H9 (cell line): ENCODE measurements around the gene CD300LD. TPM values are rescaled to one million over a fixed set of nuclear protein-coding genes. Genes with fewer than 3 reads are reported as not detected.

Source experiments
- DNase-seq: peaks from one replicate; pipeline ENCODE4 v3.0.0-alpha.2; 2017
- H2AFZ ChIP-seq: one replicate; pipeline ENCODE4 v1.6.1; 2013; ENCODE audit warnings: mild to moderate bottlenecking, low read length, control low read depth, moderate library complexity
- H2AK5ac ChIP-seq: 2 replicates; pipeline ENCODE4 v1.6.1; 2013; ENCODE audit warnings: low read length, control low read depth, mixed read lengths; ENCODE audit not compliant: insufficient read length
- H2BK120ac ChIP-seq: one replicate; pipeline ENCODE4 v1.6.1; 2013; ENCODE audit warnings: low read depth, mild to moderate bottlenecking, low read length, control low read depth, inconsistent platforms; ENCODE audit not compliant: poor library complexity, severe bottlenecking
- H2BK12ac ChIP-seq: 2 replicates; pipeline ENCODE4 v1.6.1; 2013; ENCODE audit warnings: low read length, control low read depth, mixed read lengths, low read depth; ENCODE audit not compliant: insufficient read length
- H2BK15ac ChIP-seq: 2 replicates; pipeline ENCODE4 v1.6.1; 2013; ENCODE audit warnings: low read depth, low read length, control low read depth
- H2BK20ac ChIP-seq: one replicate; pipeline ENCODE4 v1.6.1; 2013; ENCODE audit warnings: low read depth, mild to moderate bottlenecking, low read length, control low read depth, inconsistent platforms; ENCODE audit not compliant: poor library complexity, severe bottlenecking
- H2BK5ac ChIP-seq: 2 replicates; pipeline ENCODE4 v1.6.1; 2013; ENCODE audit warnings: low read length, control low read depth, mixed read lengths; ENCODE audit not compliant: insufficient read length
- H3K14ac ChIP-seq: 2 replicates; pipeline ENCODE4 v1.6.1; 2013; ENCODE audit warnings: low read length, control low read depth; ENCODE audit not compliant: insufficient read depth
- H3K18ac ChIP-seq: 2 replicates; pipeline ENCODE4 v1.6.1; 2013; ENCODE audit warnings: low read depth, mild to moderate bottlenecking, mixed read lengths, low read length, control low read depth; ENCODE audit not compliant: insufficient read length
- H3K23ac ChIP-seq: 2 replicates; pipeline ENCODE4 v1.6.1; 2013; ENCODE audit warnings: low read length, control low read depth, mixed read lengths, low read depth; ENCODE audit not compliant: insufficient read length
- H3K23me2 ChIP-seq: 2 replicates; pipeline ENCODE4 v1.6.1; 2013; ENCODE audit warnings: low read depth, mild to moderate bottlenecking, mixed read lengths, low read length, control low read depth; ENCODE audit not compliant: insufficient read length, poor library complexity, severe bottlenecking
- H3K27ac ChIP-seq: 2 replicates; pipeline ENCODE4 v1.5.1; 2013; ENCODE audit warnings: low read length, control low read depth, mixed read lengths, low read depth; ENCODE audit not compliant: insufficient read length
- H3K27me3 ChIP-seq: 2 replicates; pipeline ENCODE4 v1.6.1; 2013; ENCODE audit warnings: low read length, control low read depth, inconsistent platforms; ENCODE audit not compliant: insufficient read depth
- H3K4ac ChIP-seq: 2 replicates; pipeline ENCODE4 v1.6.1; 2013; ENCODE audit warnings: low read depth, mild to moderate bottlenecking, control low read depth, inconsistent platforms, low read length, moderate library complexity
- H3K4me1 ChIP-seq: 2 replicates; pipeline ENCODE4 v1.6.1; 2013; ENCODE audit warnings: low read length, control low read depth, inconsistent platforms; ENCODE audit not compliant: insufficient read depth
- H3K4me2 ChIP-seq: 2 replicates; pipeline ENCODE4 v1.6.1; 2013; ENCODE audit warnings: low read length, control low read depth, mixed read lengths; ENCODE audit not compliant: insufficient read length, insufficient read depth
- H3K56ac ChIP-seq: 2 replicates; pipeline ENCODE4 v1.6.1; 2013; ENCODE audit warnings: low read depth, mild to moderate bottlenecking, mixed read lengths, low read length, control low read depth; ENCODE audit not compliant: insufficient read length
- H3K79me1 ChIP-seq: 2 replicates; pipeline ENCODE4 v1.6.1; 2013; ENCODE audit warnings: low read depth, mild to moderate bottlenecking, moderate library complexity, low read length, control low read depth, inconsistent platforms; ENCODE audit not compliant: insufficient read depth, poor library complexity, severe bottlenecking
- H3K79me2 ChIP-seq: 2 replicates; pipeline ENCODE4 v1.6.1; 2013; ENCODE audit warnings: low read length, control low read depth, inconsistent platforms; ENCODE audit not compliant: insufficient read depth
- H3K9ac ChIP-seq: 2 replicates; pipeline ENCODE4 v1.6.1; 2013; ENCODE audit warnings: low read length, control low read depth, mixed read lengths; ENCODE audit not compliant: insufficient read length; ENCODE audit errors: extremely low read depth
- H3K9me3 ChIP-seq: one replicate; pipeline ENCODE4 v1.6.1; 2013; ENCODE audit warnings: low read depth, low read length, inconsistent platforms; ENCODE audit not compliant: control insufficient read depth
- H3T11ph ChIP-seq: one replicate; pipeline ENCODE4 v1.6.1; 2013; ENCODE audit warnings: mild to moderate bottlenecking, low read length, control low read depth, inconsistent platforms
- H4K20me1 ChIP-seq: one replicate; pipeline ENCODE4 v1.6.1; 2013; ENCODE audit not compliant: control insufficient read depth, insufficient read length, insufficient read depth
- H4K5ac ChIP-seq: 2 replicates; pipeline ENCODE4 v1.6.1; 2013; ENCODE audit warnings: low read depth, mild to moderate bottlenecking, mixed read lengths, low read length, control low read depth; ENCODE audit not compliant: insufficient read length
- H4K8ac ChIP-seq: replicated peaks from 2 replicates; pipeline ENCODE4 v1.6.1; 2013; ENCODE audit warnings: low read length, control low read depth, mixed read lengths, low read depth; ENCODE audit not compliant: insufficient read length
- H4K91ac ChIP-seq: 2 replicates; pipeline ENCODE4 v1.6.1; 2013; ENCODE audit warnings: low read depth, mild to moderate bottlenecking, moderate library complexity, mixed read lengths, low read length, control low read depth; ENCODE audit not compliant: insufficient read length
- H3K27ac Mint-ChIP-seq, 3 experiments: 2 replicates in 2 of 3; 3 replicates in 1 of 3; pipeline ENCODE4 v1.8.0; 2020 to 2021; ENCODE audit warnings: mixed read lengths in 3 of 3, mild to moderate bottlenecking in 1 of 3, moderate library complexity in 1 of 3
- H3K27me3 Mint-ChIP-seq: 2 replicates; pipeline ENCODE4 v1.8.0; 2021; ENCODE audit warnings: low read depth, mild to moderate bottlenecking, moderate library complexity, mixed read lengths
- H3K36me3 Mint-ChIP-seq, 3 experiments: 2 replicates in 2 of 3; 3 replicates in 1 of 3; pipeline ENCODE4 v1.8.0; 2020 to 2021; ENCODE audit warnings: low read depth in 3 of 3, mixed read lengths in 3 of 3; ENCODE audit not compliant: insufficient read depth in 1 of 3
- H3K4me1 Mint-ChIP-seq, 2 experiments: 2 replicates each; pipeline ENCODE4 v1.8.0; 2020; ENCODE audit warnings: mixed read lengths in 2 of 2
- H3K4me3 Mint-ChIP-seq, 2 experiments: 2 replicates in 1 of 2; 3 replicates in 1 of 2; pipeline ENCODE4 v1.8.0; 2020 to 2021; ENCODE audit warnings: mild to moderate bottlenecking in 2 of 2, mixed read lengths in 2 of 2, moderate library complexity in 1 of 2
- H3K9me3 Mint-ChIP-seq, 2 experiments: 2 replicates in 1 of 2; 3 replicates in 1 of 2; pipeline ENCODE4 v1.8.0; 2020; ENCODE audit warnings: mild to moderate bottlenecking in 2 of 2, mixed read lengths in 2 of 2, moderate library complexity in 1 of 2
- WGBS: extraction: QIAGEN DNeasy Blood & Tissue Kit; methylation state at CpG from one replicate; pipeline ENCODE4 v1.1.7; 2013; ENCODE audit warnings: missing lambda C conversion rate, low lambda C conversion rate, mixed read lengths; ENCODE audit not compliant: insufficient read length; ENCODE audit errors: extremely low coverage; 5-methylcytosine and 5-hydroxymethylcytosine counted together
- total RNA-seq: library from RNA; stranded (reverse); gene quantifications from 2 replicates; pipeline ENCODE4 v1.2.1, GENCODE V29; 2021
- TF ChIP-seq, protein P1 (sequence below): fragments of 200-600 bp; sonication (generic); conservative IDR thresholded peaks from 3 replicates; pipeline ENCODE4 v1.8.0; 2021; ENCODE audit warnings: antibody characterized with exemption, mild to moderate bottlenecking

Gene CD300LD
- total RNA-seq, 1 experiment from 2014 or later: not detected

DNA sequence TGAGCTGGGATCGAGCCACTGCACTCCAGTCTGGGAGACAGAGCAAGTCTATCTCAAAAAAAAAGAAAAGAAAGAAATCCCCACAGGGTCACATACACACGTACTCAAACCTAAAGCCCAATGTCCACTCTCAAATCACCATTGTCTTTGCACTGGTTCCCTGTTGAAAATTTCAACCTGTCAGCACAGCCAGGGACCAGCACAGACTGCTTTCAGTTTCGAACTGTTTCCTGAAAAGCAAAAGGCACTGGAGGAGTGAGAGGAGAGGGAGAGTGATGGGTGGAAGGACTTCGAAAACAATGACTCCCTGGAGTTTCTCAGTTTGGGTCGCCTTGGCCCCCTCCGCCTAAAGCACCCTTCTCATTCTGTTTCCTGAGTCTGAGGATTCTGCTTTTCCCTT is 37.2 kb downstream of the CD300LD start:
- H4K5ac ChIP-seq: no peak overlapping the region
- DNase-seq: no peak
- TF ChIP-seq, protein P1, sequence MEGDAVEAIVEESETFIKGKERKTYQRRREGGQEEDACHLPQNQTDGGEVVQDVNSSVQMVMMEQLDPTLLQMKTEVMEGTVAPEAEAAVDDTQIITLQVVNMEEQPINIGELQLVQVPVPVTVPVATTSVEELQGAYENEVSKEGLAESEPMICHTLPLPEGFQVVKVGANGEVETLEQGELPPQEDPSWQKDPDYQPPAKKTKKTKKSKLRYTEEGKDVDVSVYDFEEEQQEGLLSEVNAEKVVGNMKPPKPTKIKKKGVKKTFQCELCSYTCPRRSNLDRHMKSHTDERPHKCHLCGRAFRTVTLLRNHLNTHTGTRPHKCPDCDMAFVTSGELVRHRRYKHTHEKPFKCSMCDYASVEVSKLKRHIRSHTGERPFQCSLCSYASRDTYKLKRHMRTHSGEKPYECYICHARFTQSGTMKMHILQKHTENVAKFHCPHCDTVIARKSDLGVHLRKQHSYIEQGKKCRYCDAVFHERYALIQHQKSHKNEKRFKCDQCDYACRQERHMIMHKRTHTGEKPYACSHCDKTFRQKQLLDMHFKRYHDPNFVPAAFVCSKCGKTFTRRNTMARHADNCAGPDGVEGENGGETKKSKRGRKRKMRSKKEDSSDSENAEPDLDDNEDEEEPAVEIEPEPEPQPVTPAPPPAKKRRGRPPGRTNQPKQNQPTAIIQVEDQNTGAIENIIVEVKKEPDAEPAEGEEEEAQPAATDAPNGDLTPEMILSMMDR: no peak
- no peak overlapping the region for H3K4me3 Mint-ChIP-seq
- H2BK20ac ChIP-seq: no peak overlapping the region
- no peaks in the 10 kb centered on the region for H3K79me1 ChIP-seq
- H3K23me2 ChIP-seq: no peaks in the 10 kb centered on the region
- peaks cover 11 to 12% of the 10 kb centered on the region in 2 experiments for H3K4me1 Mint-ChIP-seq
- no peak overlapping the region for H3T11ph ChIP-seq
- H3K79me2 ChIP-seq: no peaks in the 10 kb centered on the region
- no peak overlapping the region for H3K23ac ChIP-seq
- H3K27ac ChIP-seq: no peak overlapping the region
- peaks cover 42% of the 10 kb centered on the region for H3K27me3 Mint-ChIP-seq
- no peaks in the 10 kb centered on the region for H3K4me1 ChIP-seq
- no peak overlapping the region for H4K91ac ChIP-seq
- peaks cover 9% of the 10 kb centered on the region for H3K9me3 ChIP-seq
- no peak overlapping the region for H2AK5ac ChIP-seq
- no peak overlapping the region for H4K8ac ChIP-seq
- no peak overlapping the region for H3K14ac ChIP-seq
- H3K56ac ChIP-seq: no peak overlapping the region
- no peak overlapping the region for H3K18ac ChIP-seq
- H2BK120ac ChIP-seq: no peak overlapping the region
- H2BK12ac ChIP-seq: no peak overlapping the region
- no peak overlapping the region for H3K4ac ChIP-seq
- 0 out of 2 replicates have a peak, but pooled peaks cover 2% of the 10 kb centered on the region for H3K27me3 ChIP-seq
- no peak overlapping the region for H2AFZ ChIP-seq
- H3K9me3 Mint-ChIP-seq: peaks cover 23 to 27% of the 10 kb centered on the region in 2 experiments
- peaks cover 12 to 28% (median 14%) of the 10 kb centered on the region in 3 experiments for H3K36me3 Mint-ChIP-seq
- H2BK5ac ChIP-seq: no peak overlapping the region
- no peak overlapping the region for H3K4me2 ChIP-seq
- no CpG with 5 or more reads among the region's 6 CpGs for WGBS
- no peak overlapping the region for H2BK15ac ChIP-seq
- H3K9ac ChIP-seq: no peak overlapping the region
- no peak overlapping the region for H3K27ac Mint-ChIP-seq
- H4K20me1 ChIP-seq: no peaks in the 10 kb centered on the region
